B cell (primary cell): ENCODE data around the gene USP22. TPM values are rescaled to one million over a fixed set of nuclear protein-coding genes. Genes with fewer than 3 reads are reported as not detected.

Source experiments
- ATAC-seq: fragments of 200-7000 bp; cut with Tn5 transposase; one replicate; pipeline ENCODE4 v1.10.0; 2021; ENCODE audit warnings: low read depth, mild to moderate bottlenecking, moderate number of reproducible peaks, moderate library complexity
- CTCF ChIA-PET: fragments of 350-600 bp; sonication (Branson Sonifier 250); formaldehyde crosslinking; loops from one replicate; lab custom pipeline; 2021; ENCODE audit warnings: antibody characterized with exemption, inconsistent platforms; lab: Charles Lee
- POLR2A ChIA-PET: fragments of 350-600 bp; sonication (Branson Sonifier 250); formaldehyde crosslinking; loops from one replicate; lab custom pipeline; 2021; ENCODE audit warnings: antibody characterized with exemption; lab: Charles Lee
- DNase-seq: peaks from one replicate; pipeline ENCODE4 v3.0.0; 2013
- H2AFZ ChIP-seq: 2 replicates; pipeline ENCODE4 v1.6.1; 2012; ENCODE audit warnings: mild to moderate bottlenecking, low read depth, low read length; ENCODE audit not compliant: insufficient read depth, poor library complexity, severe bottlenecking
- H3K27ac ChIP-seq, 2 donors: 1 replicate in 1 of 2; 2 replicates in 1 of 2; pipeline ENCODE4 v1.5.1; 2012 to 2013; ENCODE audit warnings: low read length in 2 of 2, mild to moderate bottlenecking in 2 of 2, moderate library complexity in 1 of 2
- H3K27me3 ChIP-seq, 4 experiments: fragments of 200-600 bp in 1 of 4; sonication (generic) in 1 of 4; replicated peaks in 1 of 4; 1 replicate in 2 of 4; 2 replicates in 2 of 4; pipeline versions ENCODE4 v1.6.1 to v1.7.0; 2013 to 2016; ENCODE audit warnings: low read length in 3 of 4, mild to moderate bottlenecking in 2 of 4, mixed read lengths in 1 of 4, moderate library complexity in 1 of 4; ENCODE audit not compliant: insufficient read depth in 4 of 4, control insufficient read depth in 3 of 4; ENCODE audit errors: control extremely low read depth in 1 of 4
- H3K36me3 ChIP-seq, 2 experiments: replicated peaks in 1 of 2; 1 replicate in 1 of 2; 2 replicates in 1 of 2; pipeline versions ENCODE4 v1.6.1 to v1.7.1; 2013; ENCODE audit warnings: low read length in 1 of 2; ENCODE audit not compliant: insufficient read depth in 2 of 2, control insufficient read depth in 1 of 2; ENCODE audit errors: control extremely low read depth in 1 of 2, extremely low read depth in 1 of 2
- H3K4me1 ChIP-seq, 2 donors: fragments of 200-600 bp in 1 of 2; sonication (generic) in 1 of 2; 1 replicate in 1 of 2; 2 replicates in 1 of 2; pipeline versions ENCODE4 v1.5.1 to v1.6.1; 2013 to 2017; ENCODE audit warnings: low read length in 2 of 2; ENCODE audit not compliant: control insufficient read depth in 2 of 2, insufficient read depth in 2 of 2
- H3K4me2 ChIP-seq: replicated peaks from 2 replicates; pipeline ENCODE3; 2012; ENCODE audit warnings: mild to moderate bottlenecking, low read depth, low read length; ENCODE audit not compliant: poor library complexity, severe bottlenecking
- H3K4me3 ChIP-seq, 5 experiments: fragments of 200-600 bp in 1 of 5; sonication (generic) in 1 of 5; 1 replicate in 3 of 5; 2 replicates in 2 of 5; pipeline versions ENCODE4 v1.5.1 to v1.7.0; 2011 to 2016; ENCODE audit warnings: low read length in 4 of 5, mild to moderate bottlenecking in 4 of 5, low read depth in 2 of 5, control low read depth in 1 of 5, moderate library complexity in 1 of 5; ENCODE audit not compliant: insufficient read depth in 1 of 5; ENCODE audit errors: control extremely low read depth in 1 of 5, extremely low read depth in 1 of 5
- H3K79me2 ChIP-seq: fragments of 200-600 bp; sonication (generic); one replicate; pipeline ENCODE4 v1.6.0; 2016; ENCODE audit warnings: low read length; ENCODE audit not compliant: control insufficient read depth, insufficient read depth
- H3K9ac ChIP-seq: fragments of 200-600 bp; sonication (generic); 2 replicates; pipeline ENCODE4 v1.6.1; 2017; ENCODE audit warnings: mild to moderate bottlenecking, low read length, moderate library complexity
- H3K9me3 ChIP-seq, 3 donors: one replicate each; pipeline versions ENCODE4 v1.6.1 to v1.7.1; 2013; ENCODE audit warnings: low read length in 2 of 3; ENCODE audit not compliant: control insufficient read depth in 2 of 3, insufficient read depth in 1 of 3; ENCODE audit errors: control extremely low read depth in 1 of 3
- H4K20me1 ChIP-seq: 2 replicates; pipeline ENCODE4 v1.6.0; 2012; ENCODE audit warnings: mild to moderate bottlenecking, low read length; ENCODE audit not compliant: insufficient read depth, control insufficient read depth, poor library complexity, severe bottlenecking
- H3K27ac Mint-ChIP-seq: one replicate; pipeline ENCODE4 v1.8.0; 2021; ENCODE audit warnings: mixed read lengths
- H3K27me3 Mint-ChIP-seq: one replicate; pipeline ENCODE4 v1.8.0; 2021; ENCODE audit warnings: mixed read lengths
- H3K4me1 Mint-ChIP-seq: one replicate; pipeline ENCODE4 v1.8.0; 2021; ENCODE audit warnings: mixed read lengths
- H3K4me3 Mint-ChIP-seq: one replicate; pipeline ENCODE4 v1.8.0; 2021; ENCODE audit warnings: mixed read lengths
- H3K9me3 Mint-ChIP-seq: one replicate; pipeline ENCODE4 v1.8.0; 2022; ENCODE audit warnings: mixed read lengths; ENCODE audit not compliant: insufficient read depth
- EZH2 ChIP-seq: IDR thresholded peaks from 2 replicates; pipeline ENCODE4 v1.6.1; 2012; ENCODE audit warnings: borderline replicate concordance, low read depth, mild to moderate bottlenecking, moderate library complexity, low read length; ENCODE audit not compliant: insufficient read depth, poor library complexity, severe bottlenecking
- WGBS: methylation state at CpG from one replicate; pipeline ENCODE4 v1.1.5; 2013; ENCODE audit warnings: missing lambda C conversion rate; ENCODE audit not compliant: insufficient coverage; 5-methylcytosine and 5-hydroxymethylcytosine counted together
- intact Hi-C: fragments of 100-400 bp; cut with micrococcal nuclease; formaldehyde crosslinking; loops from one replicate; pipeline ENCODE4 v1.10.0; 2022
- polyA plus RNA-seq: library from polyadenylated mRNA; depleted of rRNA; stranded (reverse); fragments of >200 nt; gene quantifications from 2 replicates; pipeline ENCODE4 v1.2.3, GENCODE V29; 2012
- total RNA-seq, 2 donors: library from RNA; stranded (reverse); fragments of 120-200 nt in 1 of 2; gene quantifications; 1 replicate in 1 of 2; 2 replicates in 1 of 2; pipeline versions ENCODE4 v1.2.3 to v1.2.4, GENCODE V29; 2013 to 2022
- TF ChIP-seq, protein P1 (sequence below): fragments of 200-600 bp; IDR thresholded peaks from one replicate; pipeline ENCODE4 v1.8.0; 2022; ENCODE audit warnings: antibody characterized with exemption, mild to moderate bottlenecking

USP22 gene
- total and polyA plus RNA-seq, 2 donors (not counting 1 experiment from before 2014, with no cell fraction given): 74.3 to 167 TPM

DNA sequence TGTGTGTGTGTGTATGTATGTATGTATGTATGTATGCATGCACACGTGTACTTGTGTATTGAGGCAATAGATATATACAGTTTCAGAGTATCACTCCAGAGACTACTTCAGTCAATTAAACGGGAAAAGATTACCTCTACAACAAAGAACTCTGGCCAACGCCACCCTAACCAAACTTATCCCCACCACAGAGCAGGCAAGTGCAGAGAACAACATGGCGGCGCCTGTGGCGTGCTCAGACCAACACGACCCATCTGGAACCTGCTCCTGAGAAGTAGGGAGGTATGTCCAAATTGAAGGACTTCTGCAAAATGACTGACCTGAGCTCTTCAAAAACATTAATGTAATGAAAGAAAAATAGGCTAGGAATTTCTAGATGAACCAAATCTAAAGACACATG lies 12.4 kb downstream of the USP22 start:
- Histone ChIP-seq H3K9me3 (no peaks in the 10 kb centered on the region), H2AFZ (no peak overlapping the region), H3K27me3 (no peaks in the 10 kb centered on the region), H3K4me3 (no peak overlapping the region), H3K27ac (no peak overlapping the region), H3K4me1 (peaks cover 47 to 48% of the 10 kb centered on the region in 2 donors), H3K79me2 (peaks cover 100% of the 10 kb centered on the region), H3K9ac (no peak overlapping the region), H3K36me3 (peaks cover 22 to 32% of the 10 kb centered on the region in 2 experiments), H3K4me2 (peak overlapping the region; percentile 1), H4K20me1 (peaks cover 99% of the 10 kb centered on the region)
- intact Hi-C loops: no loop called here
- POLR2A ChIA-PET: no interaction called here
- DNase-seq (no peak), ATAC-seq (no peak)
- no peak overlapping the region for H3K4me3 Mint-ChIP-seq
- WGBS: no CpG with 5 or more reads among the region's 7 CpGs
- H3K4me1 Mint-ChIP-seq: peaks cover 72% of the 10 kb centered on the region
- no peaks in the 10 kb centered on the region for H3K27me3 Mint-ChIP-seq
- CTCF ChIA-PET: interaction anchor here (0.7 to 1.0 kb wide), 3 partner anchors 10 to 89 kb away, joined by 3 to 5 read pairs (median 4); partner anchors contain the start of gene USP22
- H3K27ac Mint-ChIP-seq: no peak overlapping the region
- no peaks in the 10 kb centered on the region for H3K9me3 Mint-ChIP-seq
- TF ChIP-seq, protein P1, sequence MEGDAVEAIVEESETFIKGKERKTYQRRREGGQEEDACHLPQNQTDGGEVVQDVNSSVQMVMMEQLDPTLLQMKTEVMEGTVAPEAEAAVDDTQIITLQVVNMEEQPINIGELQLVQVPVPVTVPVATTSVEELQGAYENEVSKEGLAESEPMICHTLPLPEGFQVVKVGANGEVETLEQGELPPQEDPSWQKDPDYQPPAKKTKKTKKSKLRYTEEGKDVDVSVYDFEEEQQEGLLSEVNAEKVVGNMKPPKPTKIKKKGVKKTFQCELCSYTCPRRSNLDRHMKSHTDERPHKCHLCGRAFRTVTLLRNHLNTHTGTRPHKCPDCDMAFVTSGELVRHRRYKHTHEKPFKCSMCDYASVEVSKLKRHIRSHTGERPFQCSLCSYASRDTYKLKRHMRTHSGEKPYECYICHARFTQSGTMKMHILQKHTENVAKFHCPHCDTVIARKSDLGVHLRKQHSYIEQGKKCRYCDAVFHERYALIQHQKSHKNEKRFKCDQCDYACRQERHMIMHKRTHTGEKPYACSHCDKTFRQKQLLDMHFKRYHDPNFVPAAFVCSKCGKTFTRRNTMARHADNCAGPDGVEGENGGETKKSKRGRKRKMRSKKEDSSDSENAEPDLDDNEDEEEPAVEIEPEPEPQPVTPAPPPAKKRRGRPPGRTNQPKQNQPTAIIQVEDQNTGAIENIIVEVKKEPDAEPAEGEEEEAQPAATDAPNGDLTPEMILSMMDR: no peak
- TF ChIP-seq EZH2: no peak

DNA sequence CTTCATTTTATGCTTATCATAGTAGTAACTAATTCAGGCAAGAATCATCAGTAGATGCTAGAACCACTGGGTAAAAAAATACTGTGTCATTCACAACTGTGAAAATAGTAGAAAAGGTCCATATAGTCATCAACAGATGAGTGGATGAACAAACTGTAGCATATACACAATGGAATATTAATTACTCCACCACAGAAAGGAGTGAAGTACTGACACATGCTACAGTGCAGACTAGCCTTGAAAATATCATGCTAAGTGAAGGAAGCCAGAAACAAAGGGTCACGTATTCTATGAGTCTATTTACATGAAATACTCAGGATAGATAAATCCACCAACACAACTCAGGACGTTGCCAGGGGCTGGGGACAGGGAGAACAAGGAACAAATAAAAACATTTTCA lies 13.3 kb downstream of the USP22 start:
- peaks cover 24 to 40% of the 10 kb centered on the region in 2 experiments for H3K36me3 ChIP-seq
- H3K4me1 ChIP-seq: peaks cover 39% of the 10 kb centered on the region in 2 donors
- Mint-ChIP-seq H3K9me3 (no peaks in the 10 kb centered on the region), H3K27me3 (no peaks in the 10 kb centered on the region), H3K4me3 (no peak overlapping the region), H3K27ac (peak overlapping the region; percentile 46), H3K4me1 (peaks cover 69% of the 10 kb centered on the region)
- ATAC-seq: no peak
- WGBS: no CpG with 5 or more reads among the region's 2 CpGs
- peaks cover 100% of the 10 kb centered on the region for H3K79me2 ChIP-seq
- H4K20me1 ChIP-seq: peaks cover 99% of the 10 kb centered on the region
- H3K9me3 ChIP-seq: no peaks in the 10 kb centered on the region
- no peak for DNase-seq
- H2AFZ ChIP-seq: no peak overlapping the region
- H3K4me3 ChIP-seq: no peak overlapping the region
- intact Hi-C loops: no loop called here
- H3K9ac ChIP-seq: no peak overlapping the region
- CTCF ChIA-PET: no interaction called here
- H3K27ac ChIP-seq: peak overlapping the region in 1 of 2 donors; percentile 37
- POLR2A ChIA-PET: no interaction called here
- TF ChIP-seq, protein P1: no peak
- no peak for TF ChIP-seq EZH2
- no peaks in the 10 kb centered on the region for H3K27me3 ChIP-seq
- no peak overlapping the region for H3K4me2 ChIP-seq
